Measurements from ENCODE around the gene ENO2.
A peak's percentile ranks its signal among the peaks of the same experiment; 100 is the strongest.
"Not testable (repeated sequence)": the region's sequence is repeated elsewhere in the genome, so short reads cannot be mapped to it uniquely, and the experiment has no call there.

ENO2 gene

DNA sequence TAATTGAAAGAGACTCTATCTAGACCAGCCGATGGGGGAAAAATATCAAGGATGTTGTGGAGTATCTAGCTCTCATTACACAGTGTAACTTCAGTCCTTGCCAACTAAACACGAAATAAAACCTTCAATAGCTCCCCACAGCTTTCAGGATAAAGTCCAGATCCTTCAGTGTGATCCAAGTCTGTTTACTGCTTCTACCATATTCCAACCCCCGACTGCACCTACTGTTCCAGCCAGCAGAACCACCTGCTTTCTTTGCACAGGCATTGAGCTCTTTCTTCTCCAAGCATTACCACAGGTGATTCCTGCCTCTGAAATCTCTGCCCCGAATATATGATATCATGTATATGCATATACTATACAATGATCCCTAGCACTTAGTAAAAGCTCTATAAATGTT is 11.9 kb upstream of the ENO2 start:
- H3K4me3 ChIP-seq (ENCODE audit: low read depth, low read length) = no peak overlapping the region
- TF ChIP-seq, protein P1, sequence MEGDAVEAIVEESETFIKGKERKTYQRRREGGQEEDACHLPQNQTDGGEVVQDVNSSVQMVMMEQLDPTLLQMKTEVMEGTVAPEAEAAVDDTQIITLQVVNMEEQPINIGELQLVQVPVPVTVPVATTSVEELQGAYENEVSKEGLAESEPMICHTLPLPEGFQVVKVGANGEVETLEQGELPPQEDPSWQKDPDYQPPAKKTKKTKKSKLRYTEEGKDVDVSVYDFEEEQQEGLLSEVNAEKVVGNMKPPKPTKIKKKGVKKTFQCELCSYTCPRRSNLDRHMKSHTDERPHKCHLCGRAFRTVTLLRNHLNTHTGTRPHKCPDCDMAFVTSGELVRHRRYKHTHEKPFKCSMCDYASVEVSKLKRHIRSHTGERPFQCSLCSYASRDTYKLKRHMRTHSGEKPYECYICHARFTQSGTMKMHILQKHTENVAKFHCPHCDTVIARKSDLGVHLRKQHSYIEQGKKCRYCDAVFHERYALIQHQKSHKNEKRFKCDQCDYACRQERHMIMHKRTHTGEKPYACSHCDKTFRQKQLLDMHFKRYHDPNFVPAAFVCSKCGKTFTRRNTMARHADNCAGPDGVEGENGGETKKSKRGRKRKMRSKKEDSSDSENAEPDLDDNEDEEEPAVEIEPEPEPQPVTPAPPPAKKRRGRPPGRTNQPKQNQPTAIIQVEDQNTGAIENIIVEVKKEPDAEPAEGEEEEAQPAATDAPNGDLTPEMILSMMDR (conservative IDR thresholded peaks at IDR 0.05; ENCODE audit: low read depth, low read length) = no peak

DNA sequence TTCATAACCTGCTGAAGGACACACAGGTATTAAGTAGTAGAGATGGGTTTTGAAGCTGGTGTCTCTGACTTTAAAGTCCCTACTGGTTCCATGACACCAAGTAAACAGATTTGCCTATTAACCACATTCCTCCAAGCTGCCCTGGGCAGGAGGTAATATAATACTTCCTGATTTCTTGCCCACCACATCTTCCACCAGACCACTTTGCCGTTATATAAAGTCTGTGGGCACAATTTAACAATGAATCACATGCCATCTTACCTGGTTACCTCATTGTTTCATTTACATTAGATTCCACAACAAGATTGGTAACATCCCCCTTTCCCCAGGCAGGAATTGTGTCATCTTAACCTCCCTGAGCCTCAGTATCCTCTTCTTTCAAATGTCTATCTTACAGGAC is 10.7 kb upstream of the ENO2 start:
- TF ChIP-seq, protein P1 (conservative IDR thresholded peaks at IDR 0.05; ENCODE audit: low read depth, low read length) = no peak
- DNase-seq (ENCODE audit: low read depth) = no peak
- no peak overlapping the region for H3K4me3 ChIP-seq (ENCODE audit: low read depth, low read length)

More for the DNA sequence above, 11.9 kb upstream of the ENO2 start:
- no peak for DNase-seq (ENCODE audit: low read depth)

DNA sequence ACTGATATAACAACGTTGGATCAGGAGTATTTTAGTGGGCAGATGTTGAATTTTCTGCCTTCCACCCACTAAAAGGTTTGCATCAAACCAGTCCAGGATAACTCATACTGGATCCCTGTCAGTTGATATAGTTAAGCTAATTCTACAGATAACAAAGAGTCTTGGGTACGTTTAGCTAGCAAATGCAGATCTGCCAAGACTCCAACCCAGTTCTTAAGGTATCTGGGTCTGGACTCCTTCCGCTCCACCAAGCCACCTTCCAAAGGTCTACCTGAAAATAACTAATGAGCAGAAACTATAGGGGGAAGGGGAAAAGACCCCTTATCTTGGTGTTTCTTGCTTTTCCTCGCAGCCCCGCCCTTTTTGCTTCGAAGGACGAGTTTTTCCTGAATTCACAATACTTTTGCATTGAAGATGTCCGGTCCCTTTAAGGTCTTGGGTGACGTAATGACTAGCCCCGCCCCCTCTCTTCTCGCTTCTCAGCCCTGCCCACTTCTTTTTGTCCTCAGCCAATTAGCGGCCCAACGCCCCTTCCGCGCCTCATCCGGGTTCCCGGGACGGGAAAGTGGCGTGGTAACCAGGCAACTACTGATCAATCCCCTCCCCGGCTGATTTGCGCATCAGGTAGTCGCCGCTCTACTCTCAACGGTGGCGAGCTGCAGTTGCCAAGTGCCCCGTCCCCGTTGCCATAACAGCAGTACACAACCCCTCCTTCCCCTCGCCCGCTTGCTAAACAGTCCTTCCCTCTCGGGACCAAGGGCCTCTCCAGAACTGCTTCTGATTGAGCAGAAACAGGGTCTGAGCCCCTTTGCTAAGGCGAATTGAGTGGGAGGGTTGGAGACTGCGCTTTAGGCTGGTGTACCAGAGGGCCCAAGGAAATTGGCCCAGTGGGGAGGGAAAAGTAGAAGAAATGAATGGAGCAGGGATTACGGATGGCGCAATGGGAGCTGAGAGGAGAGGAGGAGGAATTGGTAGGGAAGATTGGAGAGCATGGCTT is 9.8 kb upstream of the ENO2 start, which contains the start of gene LRRC23:
Gene LRRC23 (plus strand): TSS at position 543 of the 997 bp plus-strand sequence. CDS start 812 bp downstream, outside the sequence.
- TF ChIP-seq, protein P1 (conservative IDR thresholded peaks at IDR 0.05; ENCODE audit: low read depth, low read length) = no peak
- peak; percentile 96 for DNase-seq (ENCODE audit: low read depth)
- peak within 1 kb of the TSS; percentile 85 for H3K4me3 ChIP-seq (ENCODE audit: low read depth, low read length)

DNA sequence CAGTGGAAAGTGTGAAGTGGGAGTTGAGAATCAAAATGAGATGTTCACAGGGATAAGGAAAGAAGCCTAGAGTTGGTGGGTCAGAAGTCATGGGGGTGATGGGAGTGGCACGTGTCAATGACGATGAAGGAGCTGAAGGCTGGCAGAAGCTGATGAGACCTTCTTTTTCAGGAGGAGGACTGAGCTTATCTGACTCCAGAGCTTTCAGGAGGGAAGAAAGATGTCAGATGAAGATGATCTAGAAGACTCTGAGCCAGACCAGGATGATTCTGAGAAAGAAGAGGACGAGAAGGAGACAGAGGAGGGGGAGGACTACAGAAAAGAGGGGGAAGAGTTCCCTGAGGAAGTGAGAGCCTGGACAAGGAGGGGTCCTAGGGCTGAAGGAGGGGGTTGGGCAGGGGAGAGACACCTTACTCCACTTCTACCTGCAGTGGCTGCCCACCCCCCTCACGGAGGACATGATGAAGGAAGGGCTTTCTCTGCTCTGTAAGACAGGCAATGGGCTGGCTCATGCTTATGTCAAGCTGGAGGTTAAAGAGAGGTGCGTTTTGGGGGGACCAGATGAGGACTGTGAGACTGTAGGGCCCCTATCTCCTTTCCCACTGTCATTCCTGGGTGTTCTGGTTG is 8.9 kb upstream of the ENO2 start:
- TF ChIP-seq, protein P1 (conservative IDR thresholded peaks at IDR 0.05; ENCODE audit: low read depth, low read length) = no peak
- DNase-seq (ENCODE audit: low read depth) = no peak
- H3K4me3 ChIP-seq (ENCODE audit: low read depth, low read length) = peak overlapping the region; percentile 85

DNA sequence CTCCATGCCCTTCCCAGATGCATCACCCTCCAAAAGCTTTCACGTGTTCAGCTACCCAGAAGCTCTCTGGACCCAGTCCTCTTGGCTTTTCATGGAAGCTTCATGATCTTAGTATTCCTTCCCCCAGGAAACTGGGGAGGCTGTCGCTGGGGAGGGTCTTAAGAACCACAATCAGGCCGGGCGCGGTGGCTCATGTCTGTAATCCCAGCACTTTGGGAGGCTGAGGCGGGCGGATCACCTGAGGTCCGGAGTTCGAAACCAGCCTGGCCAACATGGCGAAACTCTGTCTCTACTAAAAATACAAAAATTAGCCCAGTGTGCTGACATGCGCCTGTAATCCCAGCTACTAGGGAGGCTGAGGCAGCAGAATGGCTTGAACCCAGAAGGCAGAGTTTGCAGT is 6.2 kb upstream of the ENO2 start:
- not testable (repeated sequence) for DNase-seq (ENCODE audit: low read depth); H3K4me3 ChIP-seq (ENCODE audit: low read depth, low read length)

DNA sequence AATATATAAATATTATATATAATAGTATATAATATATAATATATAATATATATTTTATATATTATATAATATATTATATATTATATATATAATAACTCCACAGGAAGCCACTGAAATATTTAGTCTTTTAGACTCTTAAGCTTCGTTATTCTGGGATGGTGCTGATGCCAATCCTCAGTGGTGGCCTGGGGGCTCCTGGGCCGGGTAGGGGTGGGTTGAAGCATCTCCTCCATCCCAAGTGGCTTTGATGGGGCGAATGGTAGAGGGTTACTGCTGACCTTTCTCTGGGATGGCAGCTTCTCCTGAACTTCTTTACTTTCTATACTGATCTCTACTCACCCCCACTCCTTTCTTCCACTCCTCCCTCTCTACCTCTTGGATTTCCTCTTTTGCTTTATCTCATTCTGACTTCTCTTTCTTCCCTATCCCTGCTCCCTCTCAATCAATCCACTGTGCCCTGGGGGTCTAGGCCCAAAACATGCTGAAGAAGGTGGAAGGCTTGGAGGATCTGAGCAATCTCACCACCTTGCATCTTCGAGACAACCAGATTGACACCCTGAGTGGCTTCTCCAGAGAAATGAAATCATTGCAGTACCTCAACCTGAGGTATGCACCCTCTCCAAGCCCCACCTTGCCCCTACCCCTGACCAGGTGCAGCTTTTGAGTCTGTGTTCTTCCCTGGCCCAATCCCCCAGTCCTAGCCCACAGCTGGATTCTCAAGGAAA is 4.8 kb upstream of the ENO2 start:
- DNase-seq (ENCODE audit: low read depth) = no peak
- TF ChIP-seq, protein P1 (conservative IDR thresholded peaks at IDR 0.05; ENCODE audit: low read depth, low read length) = no peak
- no peak overlapping the region for H3K4me3 ChIP-seq (ENCODE audit: low read depth, low read length)

Data from choroid plexus epithelial cell (primary cell).